GM12874 (cell line): ENCODE data around the gene ASIC1.

Source experiments
- CTCF ChIP-seq: IDR thresholded peaks from 2 replicates; pipeline ENCODE4 v1.5.1; 2011; ENCODE audit warnings: low read depth, mild to moderate bottlenecking, control low read depth, low read length, moderate library complexity; ENCODE audit not compliant: insufficient read depth

Gene ASIC1

GRCh38 chr12:50057000-50057841 is at the start of gene ASIC1:
ASIC1 (plus strand) TSS chr12:50057596; CDS start chr12:50058767, 1,171 bp downstream.
- TF ChIP-seq CTCF, result no peak

- TF ChIP-seq CTCF, result no peak
Measured at GRCh38 chr12:50013361-50014147, 43.8 kb upstream of the ASIC1 start.

GRCh38 chr12:50014342-50014741 is 43.1 kb upstream of the ASIC1 start:
- no peak for TF ChIP-seq CTCF

- TF ChIP-seq CTCF, result no peak
Measured at GRCh38 chr12:50016501-50017475, 40.6 kb upstream of the ASIC1 start.

- TF ChIP-seq CTCF, result no peak
Measured at GRCh38 chr12:50017641-50018040, 39.8 kb upstream of the ASIC1 start.

- TF ChIP-seq CTCF, result no peak
Measured at GRCh38 chr12:50018154-50018553, 39.2 kb upstream of the ASIC1 start.
